ENCODE results near the gene NUAK1.

Gene NUAK1

DNA sequence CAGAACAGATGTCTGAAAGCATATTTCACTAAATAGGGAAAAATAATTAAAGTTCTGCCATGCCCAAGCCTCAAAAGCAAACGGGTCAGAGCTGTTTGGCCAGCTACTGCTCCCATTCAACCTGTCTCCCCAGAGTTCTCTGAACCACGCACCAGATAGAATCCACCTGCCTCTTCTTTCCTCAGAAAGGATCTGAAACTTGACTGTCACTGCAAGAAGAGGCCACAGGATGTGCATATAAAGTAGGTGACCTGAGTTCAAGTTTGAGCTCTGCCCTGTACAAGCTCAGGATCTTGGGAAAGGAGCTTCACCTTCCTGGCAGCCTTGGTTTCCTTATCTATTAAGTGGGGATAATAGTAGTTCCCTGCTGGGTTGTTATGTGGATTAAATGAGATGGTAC, 91.8 kb downstream of the NUAK1 start:
- POLR2A ChIA-PET: no interaction called here
- TF ChIP-seq, protein P1, sequence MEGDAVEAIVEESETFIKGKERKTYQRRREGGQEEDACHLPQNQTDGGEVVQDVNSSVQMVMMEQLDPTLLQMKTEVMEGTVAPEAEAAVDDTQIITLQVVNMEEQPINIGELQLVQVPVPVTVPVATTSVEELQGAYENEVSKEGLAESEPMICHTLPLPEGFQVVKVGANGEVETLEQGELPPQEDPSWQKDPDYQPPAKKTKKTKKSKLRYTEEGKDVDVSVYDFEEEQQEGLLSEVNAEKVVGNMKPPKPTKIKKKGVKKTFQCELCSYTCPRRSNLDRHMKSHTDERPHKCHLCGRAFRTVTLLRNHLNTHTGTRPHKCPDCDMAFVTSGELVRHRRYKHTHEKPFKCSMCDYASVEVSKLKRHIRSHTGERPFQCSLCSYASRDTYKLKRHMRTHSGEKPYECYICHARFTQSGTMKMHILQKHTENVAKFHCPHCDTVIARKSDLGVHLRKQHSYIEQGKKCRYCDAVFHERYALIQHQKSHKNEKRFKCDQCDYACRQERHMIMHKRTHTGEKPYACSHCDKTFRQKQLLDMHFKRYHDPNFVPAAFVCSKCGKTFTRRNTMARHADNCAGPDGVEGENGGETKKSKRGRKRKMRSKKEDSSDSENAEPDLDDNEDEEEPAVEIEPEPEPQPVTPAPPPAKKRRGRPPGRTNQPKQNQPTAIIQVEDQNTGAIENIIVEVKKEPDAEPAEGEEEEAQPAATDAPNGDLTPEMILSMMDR (IDR thresholded peaks at IDR 0.05; ENCODE audit: control extremely low read depth, extremely low read depth, low read depth, missing control alignments): no peak
- CTCF ChIA-PET: interaction anchor here (1.2 to 1.6 kb wide), 3 partner anchors 8 to 102 kb away, joined by 3 to 4 read pairs (median 3); no protein-coding TSS in a partner anchor
- no peak for DNase-seq (ENCODE audit: extremely low spot score)

DNA sequence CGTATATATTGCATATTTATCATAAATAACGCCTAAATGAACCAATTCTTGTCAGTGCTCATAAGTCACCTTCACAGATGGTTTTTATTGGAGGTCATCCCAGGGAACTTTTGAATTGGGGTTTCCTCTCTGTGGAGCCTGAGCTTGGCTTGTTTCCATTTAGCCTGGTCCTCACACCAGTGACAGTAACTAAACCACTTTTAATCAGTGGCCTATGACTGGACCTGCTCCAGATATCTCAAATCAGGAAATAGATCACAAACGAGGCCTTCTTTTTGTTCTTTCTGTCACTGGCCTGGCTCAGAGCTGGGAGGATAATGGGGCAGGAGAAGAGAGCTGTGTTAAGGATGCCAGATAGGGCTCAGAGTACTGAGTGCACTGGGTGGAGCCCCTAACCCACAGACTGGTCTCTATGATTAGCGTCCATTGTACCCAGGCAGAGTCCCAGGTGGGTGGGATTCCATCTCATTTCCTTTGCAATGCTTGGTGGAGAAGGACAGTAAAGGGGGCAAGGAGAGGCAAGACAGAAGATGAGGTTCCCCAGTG, 92.4 kb downstream of the NUAK1 start:
- CTCF ChIA-PET: interaction anchor here (1.2 kb wide), 1 partner anchor 9 kb away, joined by 3 read pairs; no protein-coding TSS in a partner anchor
- TF ChIP-seq, protein P1 (IDR thresholded peaks at IDR 0.05; ENCODE audit: control extremely low read depth, extremely low read depth, low read depth, missing control alignments): no peak
- POLR2A ChIA-PET: no interaction called here
- DNase-seq (ENCODE audit: extremely low spot score): no peak

DNA sequence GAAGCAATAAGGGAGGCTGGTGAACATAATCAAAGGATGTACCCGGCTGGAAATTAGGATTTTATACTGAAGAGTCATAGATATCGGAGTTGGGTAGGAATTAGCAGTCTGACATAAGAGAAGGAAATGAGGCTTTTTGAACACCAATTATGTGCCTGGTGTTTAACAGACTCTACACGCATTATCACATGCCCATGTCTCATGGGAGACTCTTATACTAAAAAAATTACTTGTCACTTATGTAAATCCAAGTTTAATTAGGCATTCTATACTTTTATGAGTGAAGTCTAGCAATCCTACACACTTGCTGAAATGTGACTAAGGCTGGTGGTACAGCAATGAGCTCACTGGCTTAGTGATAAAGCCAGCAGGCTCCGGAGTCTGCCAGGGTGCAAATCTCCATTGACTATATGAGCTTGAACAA, 93.5 kb downstream of the NUAK1 start:
- CTCF ChIA-PET: no interaction called here

DNA sequence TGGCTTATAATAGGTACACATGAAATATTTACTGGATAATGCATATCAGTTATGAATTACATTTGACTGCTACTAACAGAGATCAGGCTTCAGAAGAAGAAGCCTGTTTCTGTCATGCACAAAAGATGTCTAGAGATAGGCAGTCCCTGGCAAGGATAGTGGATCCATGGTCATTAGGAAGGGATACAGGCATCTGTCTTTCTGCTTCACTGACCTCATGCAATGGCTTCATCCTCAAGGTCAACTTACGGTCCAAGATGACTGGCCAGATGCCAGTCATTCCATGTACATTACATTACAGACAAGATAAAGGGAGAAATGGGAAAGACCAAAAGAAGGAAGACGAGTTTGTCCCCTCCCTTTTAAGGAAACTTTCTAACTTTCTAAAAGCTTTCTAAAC, 94.0 kb downstream of the NUAK1 start:
- TF ChIP-seq, protein P1 (IDR thresholded peaks at IDR 0.05; ENCODE audit: control extremely low read depth, extremely low read depth, low read depth, missing control alignments): no peak
- ChIA-PET CTCF (no interaction called here), POLR2A (no interaction called here)
- no peak for DNase-seq (ENCODE audit: extremely low spot score)

More for the DNA sequence above, 93.5 kb downstream of the NUAK1 start:
- POLR2A ChIA-PET: no interaction called here
- DNase-seq (ENCODE audit: extremely low spot score): no peak
- TF ChIP-seq, protein P1 (IDR thresholded peaks at IDR 0.05; ENCODE audit: control extremely low read depth, extremely low read depth, low read depth, missing control alignments): no peak

DNA sequence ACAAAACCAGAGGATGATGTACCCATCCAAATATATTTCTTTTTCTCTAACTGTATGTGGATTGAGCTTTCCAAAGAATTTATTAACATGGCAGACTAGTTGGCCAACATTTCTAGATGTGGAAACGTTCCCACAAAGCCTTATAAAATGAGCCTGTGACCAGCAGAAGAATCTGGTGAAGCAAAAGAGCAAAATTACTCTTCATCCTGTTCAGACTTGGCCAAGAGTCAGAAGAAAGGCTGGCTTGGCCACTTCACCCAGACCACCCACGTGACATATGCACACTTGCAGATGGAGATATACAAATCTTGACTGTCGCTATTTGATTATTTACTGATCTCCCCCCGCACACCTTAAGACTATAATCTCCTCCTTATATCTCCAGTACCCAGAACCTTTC, 96.7 kb downstream of the NUAK1 start:
- TF ChIP-seq, protein P1 (IDR thresholded peaks at IDR 0.05; ENCODE audit: control extremely low read depth, extremely low read depth, low read depth, missing control alignments): no peak

DNA sequence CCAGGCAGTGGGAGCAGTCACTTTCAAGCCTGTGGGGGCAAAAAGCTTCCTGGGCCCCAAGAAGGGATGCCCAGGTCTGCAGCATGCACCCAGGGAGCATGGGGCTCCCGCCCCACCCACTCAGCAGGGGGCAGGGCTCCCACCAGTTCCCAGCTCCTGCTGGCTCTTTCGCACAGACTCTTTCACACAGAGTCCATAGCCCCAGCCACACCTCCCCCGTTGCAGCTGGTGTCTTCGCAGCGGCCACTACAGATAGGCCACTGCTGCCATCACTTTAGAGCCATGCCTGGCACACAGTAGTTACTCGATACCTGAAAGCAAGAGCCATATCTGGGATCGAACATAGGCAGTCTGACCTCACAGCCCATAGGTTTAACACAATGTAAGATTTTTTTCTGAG, 98.2 kb downstream of the NUAK1 start:
- CTCF ChIA-PET: no interaction called here

More for the DNA sequence above, 96.7 kb downstream of the NUAK1 start:
- DNase-seq (ENCODE audit: extremely low spot score): no peak
- ChIA-PET CTCF (no interaction called here), POLR2A (no interaction called here)

More for the DNA sequence above, 98.2 kb downstream of the NUAK1 start:
- no peak for DNase-seq (ENCODE audit: extremely low spot score)
- POLR2A ChIA-PET: no interaction called here
- TF ChIP-seq, protein P1 (IDR thresholded peaks at IDR 0.05; ENCODE audit: control extremely low read depth, extremely low read depth, low read depth, missing control alignments): no peak
